ENCODE measurements around the gene CDC5L. TPM values are rescaled to one million over a fixed set of nuclear protein-coding genes. Genes with fewer than 3 reads are reported as not detected.

Gene CDC5L
- total and polyA plus RNA-seq, 2 experiments from 2014 or later: 27.0 to 32.5 TPM

GRCh38 chr6:44410363-44410762 lies 22.9 kb downstream of the CDC5L start:
- Histone ChIP-seq H3K4me3 (no peak overlapping the region), H3K4me2 (no peak overlapping the region), H3K36me3 (ENCODE audit: insufficient read depth) (peaks cover 37% of the 10 kb centered on the region), H3K4me1 (ENCODE audit: insufficient read depth) (no peaks in the 10 kb centered on the region), H3K79me2 (replicated peaks; ENCODE audit: insufficient read depth) (peaks cover 43% of the 10 kb centered on the region), H3K27me3 (ENCODE audit: insufficient read depth) (no peaks in the 10 kb centered on the region), H3K27ac (ENCODE audit: low read depth) (no peak overlapping the region), H3F3A (replicated peaks; ENCODE audit: low read depth) (no peaks in the 10 kb centered on the region), H3K9me2 (ENCODE audit: insufficient read depth) (no peaks in the 10 kb centered on the region), H2AFZ (no peak overlapping the region), H4K20me1 (replicated peaks; ENCODE audit: insufficient read depth) (peaks cover 23% of the 10 kb centered on the region)
- no peak for DNase-seq (ENCODE audit: low spot score)
- H3K27ac Mint-ChIP-seq: no peak overlapping the region
- no peaks in the 10 kb centered on the region for H3K9me3 Mint-ChIP-seq
- H3K36me3 Mint-ChIP-seq (ENCODE audit: low read depth): peaks cover 72% of the 10 kb centered on the region
- H3K4me1 Mint-ChIP-seq: no peaks in the 10 kb centered on the region
- TF ChIP-seq JUNB (IDR thresholded peaks at IDR 0.05; ENCODE audit: unreplicated experiment): no peak
- TF ChIP-seq EZH2phosphoT487 (IDR thresholded peaks at IDR 0.05; ENCODE audit: unreplicated experiment): no peak
- TF ChIP-seq CREB1 (CRISPR knock-in tag; IDR thresholded peaks at IDR 0.05; ENCODE audit: low read depth): no peak
- TF ChIP-seq POLR2AphosphoS5 (IDR thresholded peaks at IDR 0.05; ENCODE audit: low read depth): no peak
- no peak for TF ChIP-seq ZNF114 (CRISPR knock-in tag; IDR thresholded peaks at IDR 0.05)
- TF ChIP-seq NANOG (IDR thresholded peaks at IDR 0.05; ENCODE audit: borderline replicate concordance): no peak
- H3K4me3 Mint-ChIP-seq: no peak overlapping the region
- H3K27me3 Mint-ChIP-seq (ENCODE audit: insufficient read depth, low read depth, poor library complexity): no peaks in the 10 kb centered on the region
- ATAC-seq: no peak

- H3K4me1 Mint-ChIP-seq: no peaks in the 10 kb centered on the region
- peaks cover 30% of the 10 kb centered on the region for H3K36me3 ChIP-seq (ENCODE audit: insufficient read depth)
- no peaks in the 10 kb centered on the region for H3F3A ChIP-seq (replicated peaks; ENCODE audit: low read depth)
- no peak overlapping the region for H3K4me3 Mint-ChIP-seq
- H3K9me3 Mint-ChIP-seq: no peaks in the 10 kb centered on the region
- H2AFZ ChIP-seq: no peak overlapping the region
- no peak for DNase-seq (ENCODE audit: low spot score)
- peak overlapping the region; percentile 31; the same call in 1 of the 2 replicates for H3K27ac Mint-ChIP-seq
- peaks cover 72% of the 10 kb centered on the region for H3K36me3 Mint-ChIP-seq (ENCODE audit: low read depth)
- H3K4me2 ChIP-seq: no peak overlapping the region
- peaks cover 23% of the 10 kb centered on the region for H4K20me1 ChIP-seq (replicated peaks; ENCODE audit: insufficient read depth)
- ATAC-seq: no peak
- H3K9me2 ChIP-seq (ENCODE audit: insufficient read depth): no peaks in the 10 kb centered on the region
- no peaks in the 10 kb centered on the region for H3K4me1 ChIP-seq (ENCODE audit: insufficient read depth)
- TF ChIP-seq STAT1 (IDR thresholded peaks at IDR 0.05; ENCODE audit: unreplicated experiment) (no peak), EZH2phosphoT487 (IDR thresholded peaks at IDR 0.05; ENCODE audit: unreplicated experiment) (no peak)
- no peaks in the 10 kb centered on the region for H3K27me3 Mint-ChIP-seq (ENCODE audit: insufficient read depth, low read depth, poor library complexity)
- no peak overlapping the region for H3K27ac ChIP-seq (ENCODE audit: low read depth)
- peaks cover 49% of the 10 kb centered on the region for H3K79me2 ChIP-seq (replicated peaks; ENCODE audit: insufficient read depth)
- H3K27me3 ChIP-seq (ENCODE audit: insufficient read depth): no peaks in the 10 kb centered on the region
- H3K4me3 ChIP-seq: no peak overlapping the region
These were observed 23.6 kb downstream of the CDC5L start for GRCh38 chr6:44411141-44411540.

GRCh38 chr6:44415449-44415848 lies 27.9 kb downstream of the CDC5L start:
- H2AFZ ChIP-seq: no peak overlapping the region
- 0 out of 2 replicates have a peak, but pooled peaks cover 6% of the 10 kb centered on the region for H3K4me1 ChIP-seq (ENCODE audit: insufficient read depth)
- no peak for TF ChIP-seq NANOG (IDR thresholded peaks at IDR 0.05; ENCODE audit: borderline replicate concordance)
- no peak for TF ChIP-seq ZNF462 (CRISPR knock-in tag; IDR thresholded peaks at IDR 0.05)
- TF ChIP-seq CTCF (conservative IDR thresholded peaks at IDR 0.05; ENCODE audit: low read depth in 2 of 2): no peak; a peak in 1 of 4 replicates
- TF ChIP-seq STAT1 (IDR thresholded peaks at IDR 0.05; ENCODE audit: unreplicated experiment): no peak
- TF ChIP-seq ZNF331 (CRISPR knock-in tag; IDR thresholded peaks at IDR 0.05; ENCODE audit: low read depth): no peak
- TF ChIP-seq ZNF114 (CRISPR knock-in tag; IDR thresholded peaks at IDR 0.05): no peak
- DNase-seq (ENCODE audit: low spot score) (peak; percentile 4), ATAC-seq (no peak)
- Mint-ChIP-seq H3K9me3 (no peaks in the 10 kb centered on the region), H3K36me3 (ENCODE audit: low read depth) (peaks cover 61% of the 10 kb centered on the region), H3K4me3 (no peak overlapping the region), H3K27ac (no peak overlapping the region), H3K27me3 (ENCODE audit: insufficient read depth, low read depth, poor library complexity) (no peaks in the 10 kb centered on the region), H3K4me1 (no peaks in the 10 kb centered on the region)
- peaks cover 25% of the 10 kb centered on the region for H4K20me1 ChIP-seq (replicated peaks; ENCODE audit: insufficient read depth)
- peaks cover 63% of the 10 kb centered on the region for H3K79me2 ChIP-seq (replicated peaks; ENCODE audit: insufficient read depth)
- no peaks in the 10 kb centered on the region for H3K27me3 ChIP-seq (ENCODE audit: insufficient read depth)
- H3K4me3 ChIP-seq: no peak overlapping the region
- no peaks in the 10 kb centered on the region for H3F3A ChIP-seq (replicated peaks; ENCODE audit: low read depth)
- H3K9me2 ChIP-seq (ENCODE audit: insufficient read depth): no peaks in the 10 kb centered on the region
- H3K36me3 ChIP-seq (ENCODE audit: insufficient read depth): peaks cover 23% of the 10 kb centered on the region
- H3K4me2 ChIP-seq: no peak overlapping the region
- H3K27ac ChIP-seq (ENCODE audit: low read depth): no peak overlapping the region

Measured in GM23338 (cell line).